ENCODE data around the gene STAU1.
A peak's percentile ranks its signal among the peaks of the same experiment; 100 is the strongest.
"Not testable (repeated sequence)": the region's sequence is repeated elsewhere in the genome, so short reads cannot be mapped to it uniquely, and the experiment has no call there.

Gene STAU1

GRCh38 chr20:49203746-49204145 is 15.6 kb upstream of the STAU1 start:
- no peak for DNase-seq (ENCODE audit: low read depth in 2 of 2)

- no peak for DNase-seq (ENCODE audit: low read depth in 2 of 2)
These were observed 14.9 kb upstream of the STAU1 start for GRCh38 chr20:49203011-49203410.

GRCh38 chr20:49199729-49200293 is 11.7 kb upstream of the STAU1 start:
- no peak for DNase-seq (ENCODE audit: low read depth in 2 of 2)

GRCh38 chr20:49192944-49193518 is 4.9 kb upstream of the STAU1 start:
- DNase-seq (ENCODE audit: low read depth in 2 of 2) = not testable (repeated sequence)

- no peak for DNase-seq (ENCODE audit: low read depth in 2 of 2)
These were observed 744 bp downstream of the STAU1 start for GRCh38 chr20:49187330-49187850.

GRCh38 chr20:49186535-49187329 is 1.4 kb downstream of the STAU1 start:
- peak; percentile 50 to 51 for DNase-seq (ENCODE audit: low read depth in 2 of 2)

- no peak for DNase-seq (ENCODE audit: low read depth in 2 of 2)
These were observed 2.9 kb downstream of the STAU1 start for GRCh38 chr20:49185071-49185761.

- DNase-seq (ENCODE audit: low read depth in 2 of 2) = no peak
These were observed 3.5 kb downstream of the STAU1 start for GRCh38 chr20:49184691-49185070.

- not testable (repeated sequence) for DNase-seq (ENCODE audit: low read depth in 2 of 2)
These were observed 4.0 kb downstream of the STAU1 start for GRCh38 chr20:49184084-49184501.

- DNase-seq (ENCODE audit: low read depth in 2 of 2) = no peak
These were observed 4.7 kb downstream of the STAU1 start for GRCh38 chr20:49183444-49183843.

GRCh38 chr20:49181265-49181877 is 6.8 kb downstream of the STAU1 start:
- DNase-seq (ENCODE audit: low read depth in 2 of 2) = no peak

GRCh38 chr20:49179368-49180277 is 8.5 kb downstream of the STAU1 start:
- no peak for DNase-seq (ENCODE audit: low read depth in 2 of 2)

GRCh38 chr20:49174183-49174582 is 14.0 kb downstream of the STAU1 start:
- no peak for DNase-seq (ENCODE audit: low read depth in 2 of 2)

- DNase-seq (ENCODE audit: low read depth in 2 of 2) = no peak
These were observed 15.7 kb downstream of the STAU1 start for GRCh38 chr20:49172413-49172812.

GRCh38 chr20:49171909-49172308 is 16.2 kb downstream of the STAU1 start:
- DNase-seq (ENCODE audit: low read depth in 2 of 2) = no peak

GRCh38 chr20:49170714-49171113 is 17.4 kb downstream of the STAU1 start:
- no peak for DNase-seq (ENCODE audit: low read depth in 2 of 2)

GRCh38 chr20:49169547-49169946 is 18.6 kb downstream of the STAU1 start:
- DNase-seq (ENCODE audit: low read depth in 2 of 2) = no peak

- not testable (repeated sequence) for DNase-seq (ENCODE audit: low read depth in 2 of 2)
These were observed 19.3 kb downstream of the STAU1 start for GRCh38 chr20:49168864-49169263.

- no peak for DNase-seq (ENCODE audit: low read depth in 2 of 2)
These were observed 20.2 kb downstream of the STAU1 start for GRCh38 chr20:49167811-49168507.

Measured in activated CD4-positive, alpha-beta T cell treated with anti-CD3 and anti-CD28 coated beads for 24 hours (primary cell).